ENCODE measurements around the gene MAML2.

- TF ChIP-seq, protein P1, sequence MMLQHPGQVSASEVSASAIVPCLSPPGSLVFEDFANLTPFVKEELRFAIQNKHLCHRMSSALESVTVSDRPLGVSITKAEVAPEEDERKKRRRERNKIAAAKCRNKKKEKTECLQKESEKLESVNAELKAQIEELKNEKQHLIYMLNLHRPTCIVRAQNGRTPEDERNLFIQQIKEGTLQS (CRISPR knock-in tag; IDR thresholded peaks at IDR 0.05), result no peak
- TF ChIP-seq EP300 (IDR thresholded peaks at IDR 0.05; ENCODE audit: low read depth in 2 of 2, low read length in 2 of 2) (no peak), EP300 (CRISPR knock-in tag; IDR thresholded peaks at IDR 0.05; ENCODE audit: borderline replicate concordance) (no peak), HOXA5 (CRISPR knock-in tag; IDR thresholded peaks at IDR 0.05) (no peak), FOXA1 (IDR thresholded peaks at IDR 0.05) (no peak), FOXA1 (CRISPR knock-in tag; IDR thresholded peaks at IDR 0.05) (no peak), HNRNPK (IDR thresholded peaks at IDR 0.05; ENCODE audit: low read depth, low read length, poor library complexity, severe bottlenecking) (no peak), ELF1 (CRISPR knock-in tag; IDR thresholded peaks at IDR 0.05) (no peak), ZNF556 (CRISPR knock-in tag; IDR thresholded peaks at IDR 0.05; ENCODE audit: borderline replicate concordance) (no peak), GABPB1 (CRISPR knock-in tag; IDR thresholded peaks at IDR 0.05) (no peak)
Measured at GRCh38 chr11:96033599-96033998, 309.4 kb downstream of the MAML2 start.
